GM12878 (cell line): ENCODE data around the gene NPRL2.

Experiments used
- ASH2L ChIP-seq: fragments of 300-600, 200-600 bp; sonication (generic); IDR thresholded peaks from 2 replicates; pipeline ENCODE4 v1.6.1; 2017; ENCODE audit warnings: low read depth, mild to moderate bottlenecking, borderline replicate concordance
- CTCF ChIP-seq, 3 experiments: IDR thresholded peaks in 2 of 3; conservative IDR thresholded peaks in 1 of 3; 2 replicates each; pipeline ENCODE4 v1.5.1; 2011; ENCODE audit warnings: low read depth in 3 of 3, low read length in 3 of 3, mild to moderate bottlenecking in 3 of 3, control low read depth in 2 of 3, moderate library complexity in 2 of 3, inconsistent platforms in 1 of 3, mixed read lengths in 1 of 3; ENCODE audit not compliant: control insufficient read depth in 2 of 3, insufficient read depth in 1 of 3; ENCODE audit errors: extremely low read depth in 1 of 3
- EZH2 ChIP-seq: IDR thresholded peaks from 2 replicates; pipeline ENCODE4 v1.6.1; 2012; ENCODE audit warnings: low read depth, mild to moderate bottlenecking, control low read depth, inconsistent platforms, low read length, borderline replicate concordance; ENCODE audit not compliant: control insufficient read depth
- HCFC1 ChIP-seq: fragments of 150-350 bp; IDR thresholded peaks from 2 replicates; pipeline ENCODE4 v1.6.1; 2014; ENCODE audit warnings: low read length
- POLR2A ChIP-seq: IDR thresholded peaks from 2 replicates; pipeline ENCODE4 v1.6.1; 2011; ENCODE audit warnings: low read depth, mild to moderate bottlenecking, low read length
- POLR2AphosphoS2 ChIP-seq: IDR thresholded peaks from 2 replicates; pipeline ENCODE4 v1.6.1; 2011; ENCODE audit warnings: low read depth, mild to moderate bottlenecking, low read length, improper control_type of control experiment, moderate library complexity
- REST ChIP-seq: IDR thresholded peaks from 2 replicates; pipeline ENCODE4 v1.6.1; 2012; ENCODE audit warnings: mild to moderate bottlenecking, low read depth, low read length
- SP1 ChIP-seq: IDR thresholded peaks from one replicate; pipeline ENCODE4 v1.6.1; 2011; ENCODE audit warnings: low read depth, low read length
- SREBF2 ChIP-seq: IDR thresholded peaks from 2 replicates; pipeline ENCODE4 v1.6.1; 2012; ENCODE audit warnings: mild to moderate bottlenecking, low read length
- ZBTB40 ChIP-seq: fragments of 450-650 bp; IDR thresholded peaks from 2 replicates; pipeline ENCODE4 v1.6.1; 2016; ENCODE audit warnings: mild to moderate bottlenecking, moderate library complexity, borderline replicate concordance
- ZNF274 ChIP-seq: IDR thresholded peaks from one replicate; pipeline ENCODE4 v1.8.0; 2011; ENCODE audit not compliant: insufficient read length, insufficient read depth

- TF ChIP-seq POLR2A (no peak), ZNF274 (no peak), POLR2AphosphoS2 (no peak), HCFC1 (no peak), CTCF (IDR thresholded peaks at IDR 0.05 in 2 of 3, conservative IDR thresholded peaks at IDR 0.05 in 1 of 3; ENCODE audit: control insufficient read depth in 2 of 3, extremely low read depth in 1 of 3, insufficient read depth in 1 of 3, low read depth in 3 of 3, low read length in 3 of 3) (no peak), EZH2 (no peak), SP1 (no peak), ZBTB40 (no peak), ASH2L (no peak), REST (no peak), SREBF2 (no peak)
Measured at GRCh38 chr3:50354186-50354764, 3.7 kb upstream of the NPRL2 start.
